NCI-H748 (cell line): Measurements from ENCODE around the gene FBXO8.
"Not testable (repeated sequence)": the region's sequence is repeated elsewhere in the genome, so short reads cannot be mapped to it uniquely, and the experiment has no call there.

Source experiments
- DNase-seq: peaks from one replicate; lab custom pipeline; 2025; ENCODE audit not compliant: unreplicated experiment; lab: John Stamatoyannopoulos, UW

Gene FBXO8

DNA sequence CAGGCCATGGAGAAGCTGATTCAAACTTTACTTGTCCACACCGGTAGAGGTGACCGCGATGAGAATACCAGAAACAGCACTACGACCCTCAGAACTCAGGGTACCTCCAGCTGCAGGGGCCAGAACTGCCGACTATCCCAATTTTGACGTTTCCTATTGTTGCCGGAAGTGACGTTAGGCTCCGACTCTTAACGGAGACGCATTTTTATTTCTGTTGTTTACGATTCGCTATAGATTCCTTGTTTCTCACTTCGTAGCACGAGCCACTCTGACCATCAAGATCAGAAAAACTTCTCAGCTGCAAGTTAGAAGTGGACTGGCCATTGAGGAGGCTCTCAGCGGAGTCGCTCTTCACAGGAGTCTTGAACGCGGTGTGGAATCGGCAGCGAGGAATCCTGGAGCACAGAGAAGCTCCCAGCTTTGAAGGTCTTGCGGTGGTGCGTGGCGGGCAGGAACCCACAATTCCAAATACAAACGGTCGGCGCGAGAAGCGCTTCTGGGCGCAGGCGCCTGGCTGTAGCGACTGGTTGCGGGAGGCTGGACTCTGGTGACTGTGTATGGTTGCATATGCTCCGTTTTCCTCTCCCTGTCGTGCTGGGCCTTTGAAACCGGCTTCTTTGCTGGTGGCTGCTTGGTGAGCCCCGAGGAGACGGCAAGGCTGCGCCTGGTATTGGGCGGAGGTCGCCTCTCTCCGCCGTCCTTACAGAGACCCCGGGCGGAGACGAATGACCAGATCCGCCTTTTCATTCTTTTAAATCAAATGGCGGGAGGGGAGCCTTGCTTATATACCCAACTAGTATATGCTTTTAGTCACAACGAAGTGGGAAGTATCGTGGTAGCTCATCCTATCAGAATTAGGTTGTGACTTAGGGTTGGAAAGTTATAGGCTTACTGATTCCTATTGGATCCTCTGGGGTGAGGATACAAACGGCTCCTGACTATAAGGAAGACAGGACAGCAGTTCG is at the start of gene FBXO8, which contains the start of gene CEP44:
Gene FBXO8 (minus strand): TSS at position 161 of the 965 bp plus-strand sequence. CDS start 20,575 bp downstream, outside the sequence.
Gene CEP44 (plus strand): TSS at position 405 of the 965 bp plus-strand sequence. CDS start 15,211 bp downstream, outside the sequence.
- DNase-seq = peak; percentile 82

- DNase-seq = no peak
These were observed 49.5 kb upstream of the FBXO8 start for GRCh38 chr4:174332741-174333493.

DNA sequence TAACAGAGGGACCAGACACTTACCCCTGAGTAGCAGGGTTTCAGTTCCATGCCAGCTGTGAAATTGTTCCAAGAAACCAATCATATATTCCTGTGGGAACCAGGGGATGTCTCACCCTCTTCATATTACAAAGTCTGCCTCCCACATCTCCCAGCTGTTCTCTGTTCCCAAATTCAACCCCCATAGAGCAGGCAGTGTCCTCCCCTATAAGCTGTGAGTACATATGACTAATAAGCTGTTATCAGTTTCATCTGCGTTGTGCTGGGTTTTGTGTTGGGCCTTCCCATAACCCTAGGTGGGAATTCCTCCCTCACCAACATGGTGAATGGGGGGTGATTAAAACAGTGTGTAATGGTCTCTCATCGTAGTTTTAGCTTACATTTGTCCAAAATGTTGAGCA is 41.3 kb upstream of the FBXO8 start:
- no peak for DNase-seq

DNA sequence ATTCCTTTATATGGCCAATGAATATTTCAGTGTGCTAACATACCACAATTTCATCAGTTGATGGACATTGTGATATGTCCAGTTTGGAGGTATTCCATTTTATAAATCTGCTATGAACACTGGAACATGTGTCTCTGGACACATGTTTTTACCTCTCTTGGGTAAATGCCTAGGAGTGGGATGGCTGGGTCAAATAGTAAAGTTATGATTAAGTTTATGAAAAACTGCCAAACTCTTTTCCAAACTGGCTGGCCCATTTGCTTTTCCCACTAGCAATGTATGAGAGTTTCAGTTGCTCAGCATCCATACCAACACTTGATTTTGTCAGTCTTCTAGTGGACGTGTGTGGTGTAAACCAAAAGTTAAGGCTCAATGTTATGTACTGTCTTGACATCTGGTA is 40.8 kb upstream of the FBXO8 start:
- DNase-seq = no peak

DNA sequence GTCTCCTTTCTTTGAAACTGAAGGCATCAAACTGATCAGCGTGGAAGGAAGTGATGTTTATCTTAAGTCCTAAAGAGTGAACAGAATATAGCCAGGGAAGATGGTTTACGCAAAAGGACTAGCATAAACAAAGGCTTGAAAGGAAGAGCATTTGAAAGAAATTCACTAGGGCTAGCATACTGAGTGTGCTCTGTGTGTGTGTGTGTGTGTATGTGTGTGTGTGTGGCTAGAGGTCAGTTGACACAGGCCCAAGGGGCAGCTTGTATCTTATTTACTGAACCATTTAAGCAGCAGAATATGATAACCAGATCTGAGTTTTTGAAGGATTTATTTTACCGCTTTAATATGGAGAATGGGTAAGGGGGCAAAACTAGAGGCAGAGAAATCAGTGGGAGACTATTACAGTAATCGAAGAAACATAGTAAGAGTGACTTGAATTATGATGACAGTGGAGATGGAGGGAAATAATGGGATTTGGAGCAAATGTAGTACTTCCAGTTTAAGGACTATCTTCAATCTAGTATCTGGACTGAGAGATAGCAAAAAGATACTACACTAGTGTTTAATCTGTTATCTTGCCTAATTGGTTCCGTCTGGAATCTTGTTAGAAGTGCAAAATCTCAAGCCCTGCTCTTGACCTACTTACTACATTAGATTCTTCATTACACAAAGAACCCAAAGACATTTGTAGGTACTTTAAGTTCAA is 37.2 kb upstream of the FBXO8 start:
- no peak for DNase-seq

DNA sequence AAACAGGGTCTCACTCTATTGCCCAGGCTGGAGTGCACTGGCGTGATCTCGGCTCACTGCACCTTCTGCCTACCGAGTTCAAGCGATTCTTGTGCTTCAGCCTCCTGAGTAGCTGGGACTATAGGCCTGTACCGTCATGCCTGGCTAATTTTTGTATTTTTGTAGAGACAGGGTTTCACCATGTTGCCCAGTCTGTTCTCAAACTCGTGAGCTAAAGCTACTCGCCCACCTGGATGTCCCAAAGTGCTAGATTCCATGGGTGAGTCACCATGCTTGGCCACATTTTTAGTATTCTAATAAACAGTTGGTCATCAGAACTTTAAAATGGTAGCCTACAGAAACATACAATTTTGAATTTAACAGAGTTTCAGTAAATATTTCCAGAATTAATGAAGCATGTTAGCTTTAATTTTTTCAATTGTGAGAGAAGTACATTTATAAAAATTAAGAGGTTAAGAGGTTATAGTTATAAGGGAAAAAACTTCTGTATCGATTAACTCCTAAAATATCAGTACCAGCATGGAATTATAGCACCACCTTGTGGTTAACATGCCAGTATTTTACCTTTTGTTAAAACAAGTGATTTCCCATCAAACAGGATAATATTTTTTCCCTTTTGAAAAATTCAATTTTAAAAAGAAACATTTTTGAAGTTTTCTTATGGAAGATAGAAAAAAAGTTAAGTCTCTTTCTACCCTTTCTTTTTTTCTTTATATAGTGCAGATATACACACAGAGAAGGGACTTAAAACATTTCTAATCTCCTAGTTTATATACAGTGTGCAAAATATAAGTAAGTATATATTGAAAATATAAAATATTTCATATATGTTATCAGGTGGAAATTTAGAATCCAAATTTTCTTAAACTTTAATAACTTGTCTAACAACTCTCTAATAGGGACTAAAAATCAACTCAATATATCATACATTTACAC is 35.6 kb upstream of the FBXO8 start:
- peak; percentile 27 for DNase-seq

GRCh38 chr4:174317531-174317930 is 34.1 kb upstream of the FBXO8 start:
- DNase-seq = peak; percentile 66

- DNase-seq = no peak
These were observed 33.5 kb upstream of the FBXO8 start for GRCh38 chr4:174316954-174317353.

DNA sequence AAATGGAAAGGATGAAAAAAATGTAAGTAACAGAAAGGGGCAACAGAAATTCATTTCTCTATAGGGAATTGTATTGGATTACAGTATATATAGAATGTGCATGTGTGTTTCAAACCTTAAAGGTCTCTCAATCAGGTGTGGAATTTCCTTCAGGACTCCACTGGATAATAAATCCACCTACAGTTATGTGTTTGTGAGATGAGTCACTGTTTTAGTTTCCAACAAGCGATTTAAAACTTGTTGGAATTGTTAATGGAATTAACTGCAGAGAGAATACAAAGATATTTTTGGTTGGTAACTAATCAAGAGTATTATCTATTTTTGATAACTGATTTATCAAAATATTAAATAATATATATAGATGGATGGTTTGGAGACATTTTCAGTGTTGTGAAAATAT is 33.1 kb upstream of the FBXO8 start:
- DNase-seq = no peak

DNA sequence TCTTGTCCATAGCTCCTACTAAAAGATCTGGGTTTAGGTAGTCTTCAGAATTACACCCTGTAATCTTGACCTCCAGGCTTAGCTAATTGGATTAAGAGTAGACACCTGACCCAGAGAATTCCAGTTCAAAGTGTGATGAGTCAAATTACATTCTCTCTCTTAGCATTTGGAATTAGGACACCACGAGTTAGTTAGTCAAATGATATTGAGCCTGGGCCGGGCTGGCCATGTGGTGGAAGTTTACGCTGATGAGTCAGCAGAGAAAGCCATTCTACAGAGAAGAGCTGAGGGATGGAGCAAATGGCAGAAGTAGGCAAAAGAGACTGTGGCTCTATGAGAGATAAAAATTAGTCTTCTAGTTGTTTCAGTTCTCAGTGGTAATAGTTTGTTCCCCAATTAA is 31.3 kb upstream of the FBXO8 start:
- no peak for DNase-seq

DNA sequence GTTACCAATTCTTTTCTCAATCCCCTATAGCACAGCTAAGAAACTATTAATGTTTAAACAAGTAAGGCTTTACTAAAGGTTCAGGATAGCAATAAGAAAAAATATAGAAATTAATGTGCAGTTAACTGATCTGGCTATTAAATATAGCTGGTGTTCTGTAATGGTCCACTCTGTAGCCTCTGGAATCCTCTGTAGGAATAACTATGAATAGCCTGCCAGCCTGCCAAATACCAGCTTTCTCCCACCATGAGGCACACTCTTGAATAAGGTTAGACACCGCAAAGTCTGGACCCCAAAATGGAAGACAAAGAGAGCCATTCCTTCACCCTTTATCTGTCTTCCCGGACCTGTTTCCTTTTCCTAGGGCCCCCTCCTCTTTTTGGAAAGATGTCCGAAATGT is 30.8 kb upstream of the FBXO8 start:
- DNase-seq = no peak

- DNase-seq = no peak
These were observed 29.5 kb upstream of the FBXO8 start for GRCh38 chr4:174312993-174313392.

DNA sequence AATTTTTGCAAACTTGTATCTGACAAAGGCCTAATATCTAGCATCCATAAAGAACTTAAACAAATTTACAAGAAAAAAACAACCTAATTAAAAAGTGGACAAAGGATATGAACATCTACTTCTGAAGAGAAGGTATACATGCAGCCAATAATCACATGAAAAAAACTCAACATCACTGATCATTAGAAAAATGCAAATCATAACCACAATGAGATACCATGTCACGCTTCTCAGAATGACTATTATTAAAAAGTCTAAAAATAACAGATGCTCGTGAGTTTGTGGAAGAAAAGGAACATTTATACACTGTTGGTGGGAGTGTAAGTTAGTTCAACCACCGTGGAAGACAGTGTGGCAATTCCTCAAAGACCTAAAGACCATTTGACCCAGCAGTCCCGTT is 24.2 kb upstream of the FBXO8 start:
- no peak for DNase-seq

GRCh38 chr4:174305961-174306360 is 22.5 kb upstream of the FBXO8 start:
- no peak for DNase-seq

DNA sequence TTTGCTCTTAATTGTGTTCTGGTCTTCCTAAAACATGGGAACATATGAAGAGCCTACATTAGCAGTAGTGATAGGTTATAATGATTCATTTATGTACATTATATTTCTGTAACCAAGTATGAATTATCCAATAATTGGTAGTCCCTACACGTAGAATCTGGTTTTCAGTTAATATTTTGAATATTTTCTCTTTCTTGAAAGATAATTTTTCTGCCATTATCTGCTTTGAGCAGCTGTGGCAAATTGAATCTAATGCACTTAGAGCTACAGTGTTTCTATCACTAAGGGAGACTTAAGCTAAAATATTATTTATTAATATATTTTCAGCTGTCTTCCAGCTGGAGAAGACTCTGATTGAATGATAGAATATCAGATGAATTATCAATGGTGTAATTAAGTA is 21.2 kb upstream of the FBXO8 start:
- no peak for DNase-seq

GRCh38 chr4:174303687-174304086 is 20.2 kb upstream of the FBXO8 start:
- no peak for DNase-seq

GRCh38 chr4:174295142-174295541 is 11.7 kb upstream of the FBXO8 start:
- not testable (repeated sequence) for DNase-seq

DNA sequence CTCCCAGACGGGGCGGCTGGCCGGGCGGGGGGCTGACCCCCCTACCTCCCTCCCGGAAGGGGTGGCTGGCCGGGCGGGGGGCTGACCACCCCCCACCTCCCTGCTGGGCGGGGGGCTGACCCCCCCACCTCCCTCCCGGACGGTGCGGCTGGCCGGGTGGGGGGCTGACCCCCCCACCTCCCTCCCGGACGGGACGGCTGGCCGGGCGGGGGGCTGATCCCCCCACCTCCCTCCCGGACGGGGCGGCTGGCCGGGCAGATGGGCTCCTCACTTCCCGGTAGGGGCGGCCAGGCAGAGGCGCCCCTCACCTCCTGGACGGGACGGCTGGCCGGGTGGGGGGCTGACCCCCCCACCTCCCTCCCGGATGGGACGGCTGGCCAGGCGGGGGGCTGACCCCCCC is 11.2 kb upstream of the FBXO8 start:
- DNase-seq = not testable (repeated sequence)

DNA sequence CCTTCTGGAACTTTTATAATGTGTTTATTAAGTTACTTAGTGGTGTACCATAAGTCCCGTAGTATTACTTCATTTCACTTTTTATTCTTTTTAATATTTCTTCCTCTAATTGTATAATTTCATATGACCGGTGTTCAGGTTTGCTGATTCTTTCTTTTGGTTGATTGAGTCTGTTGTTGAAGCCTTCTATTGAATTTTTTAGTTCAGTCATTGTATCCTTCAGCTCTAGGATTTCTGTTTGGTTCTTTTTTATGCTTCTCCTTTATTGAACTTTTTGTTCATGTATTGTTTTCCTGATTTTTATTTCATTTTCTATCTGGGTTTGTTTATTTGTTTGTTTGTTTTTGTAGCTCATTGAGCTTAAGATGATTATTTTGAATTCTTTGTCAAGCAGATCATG is 9.0 kb upstream of the FBXO8 start:
- no peak for DNase-seq

- peak; percentile 18 for DNase-seq
These were observed 3.4 kb upstream of the FBXO8 start for GRCh38 chr4:174286870-174287269.
